A549 (cell line): ENCODE measurements around the gene SLC24A1. TPM values are rescaled to one million over a fixed set of nuclear protein-coding genes. Genes with fewer than 3 reads are reported as not detected.
A peak's percentile ranks its signal among the peaks of the same experiment; 100 is the strongest.

Source experiments
- ATAC-seq, 2 experiments: fragments of 200-7000 bp in 1 of 2; fragments of >200 bp in 1 of 2; cut with Nextera tagmentation in 1 of 2; cut with Tn5 transposase in 1 of 2; 3 replicates each; pipeline versions ENCODE4 v1.8.0 to v1.9.1; 2018 to 2020; ENCODE audit warnings: mild to moderate bottlenecking in 1 of 2, moderate library complexity in 1 of 2
- CTCF ChIA-PET: fragments of 300-600 bp; sonication (Branson Sonifier 250); formaldehyde crosslinking; extraction: SDS; loops from one replicate; lab custom pipeline; 2021; ENCODE audit warnings: antibody characterized with exemption, inconsistent platforms; lab: Yijun Ruan, JAX
- POLR2A ChIA-PET: fragments of 350-600 bp; formaldehyde crosslinking; extraction: SDS; loops from one replicate; lab custom pipeline; 2021; ENCODE audit warnings: antibody characterized with exemption, inconsistent platforms; lab: Yijun Ruan, JAX
- DNase-seq, 2 experiments: peaks; one replicate each; pipeline versions ENCODE4 v3.0.0 to v3.0.0-alpha.2; 2011 to 2016; ENCODE audit warnings: low read depth in 1 of 2, low spot score in 1 of 2
- FAIRE-seq: peaks from 2 replicates; lab custom pipeline; 2011; peaks lifted over from hg19 to GRCh38; lab: Jason Lieb, UNC
- H3K27ac ChIP-seq, 2 experiments: fragments of >200 bp; sonication (Bioruptor Twin); formaldehyde crosslinking; 3 replicates each; pipeline ENCODE4 v1.5.1; 2016 to 2017
- H3K4me1 ChIP-seq: fragments of >200 bp; sonication (Bioruptor Twin); formaldehyde crosslinking; 3 replicates; pipeline ENCODE4 v1.6.1; 2016
- H3K4me2 ChIP-seq: fragments of >200 bp; sonication (Bioruptor Twin); formaldehyde crosslinking; 3 replicates; pipeline ENCODE4 v1.6.1; 2016
- H3K4me3 ChIP-seq: fragments of >200 bp; sonication (Bioruptor Twin); formaldehyde crosslinking; 3 replicates; pipeline ENCODE4 v1.5.1; 2016
- H3K9me3 ChIP-seq: fragments of >200 bp; sonication (Bioruptor Twin); formaldehyde crosslinking; 3 replicates; pipeline ENCODE4 v1.6.1; 2016
- BHLHE40 ChIP-seq: IDR thresholded peaks from 2 replicates; pipeline ENCODE4 v1.6.1; 2012; ENCODE audit warnings: low read depth, low read length, inconsistent platforms
- CBX2 ChIP-seq: fragments of 200-600 bp; sonication (generic); IDR thresholded peaks from 2 replicates; pipeline ENCODE4 v1.6.1; 2016; ENCODE audit warnings: low read depth, mild to moderate bottlenecking, borderline replicate concordance
- CHD2 ChIP-seq: fragments of 150-350 bp; IDR thresholded peaks from 2 replicates; pipeline ENCODE4 v1.6.1; 2014; ENCODE audit warnings: low read length; ENCODE audit not compliant: partially characterized antibody
- CHD4 ChIP-seq: fragments of 200-600 bp; sonication (generic); IDR thresholded peaks from 2 replicates; pipeline ENCODE4 v1.6.1; 2016; ENCODE audit warnings: antibody characterized with exemption, mild to moderate bottlenecking, borderline replicate concordance
- E2F6 ChIP-seq: IDR thresholded peaks from 2 replicates; pipeline ENCODE4 v1.6.1; 2012; ENCODE audit warnings: low read depth, borderline replicate concordance
- EHMT2 ChIP-seq: fragments of 200-600 bp; sonication (generic); IDR thresholded peaks from 2 replicates; pipeline ENCODE4 v1.6.1; 2016; ENCODE audit warnings: antibody characterized with exemption, low read depth, mild to moderate bottlenecking, moderate library complexity
- FOSL2 ChIP-seq, 2 experiments: fragments of 450-650 bp in 1 of 2; fragments of >200 bp in 1 of 2; sonication (Bioruptor Twin) in 1 of 2; formaldehyde crosslinking; IDR thresholded peaks; 2 replicates each; pipeline versions ENCODE4 v1.5.0 to v1.6.1; 2016 to 2020; ENCODE audit warnings: mild to moderate bottlenecking in 1 of 2, moderate library complexity in 1 of 2
- FOXS1 ChIP-seq: fragments of 250-450 bp; sonication (Bioruptor Pico); IDR thresholded peaks from 2 replicates; pipeline ENCODE4 v1.5.0; 2020; ENCODE audit warnings: mild to moderate bottlenecking, moderate library complexity
- GATA3 ChIP-seq: IDR thresholded peaks from 2 replicates; pipeline ENCODE4 v1.6.1; 2012; ENCODE audit warnings: borderline replicate concordance
- HDAC2 ChIP-seq: fragments of 200-600 bp; sonication (generic); IDR thresholded peaks from 2 replicates; pipeline ENCODE4 v1.6.1; 2016
- HEYL ChIP-seq: fragments of 250-450 bp; sonication (Bioruptor Pico); IDR thresholded peaks from 2 replicates; pipeline ENCODE4 v1.8.0; 2021; ENCODE audit warnings: mild to moderate bottlenecking, moderate library complexity
- HOXB13 ChIP-seq: fragments of 250-450 bp; sonication (Bioruptor Pico); IDR thresholded peaks from 2 replicates; pipeline ENCODE4 v1.5.0; 2020; ENCODE audit warnings: low read depth, mild to moderate bottlenecking, moderate library complexity
- JUN ChIP-seq, 2 experiments: fragments of >200 bp; sonication (Bioruptor Twin); formaldehyde crosslinking; IDR thresholded peaks; 2 replicates in 1 of 2; 3 replicates in 1 of 2; pipeline ENCODE4 v1.6.1; 2016 to 2017
- KDM5A ChIP-seq: fragments of 200-600 bp; sonication (generic); IDR thresholded peaks from 2 replicates; pipeline ENCODE4 v1.6.1; 2016; ENCODE audit warnings: antibody characterized with exemption, mild to moderate bottlenecking
- MAZ ChIP-seq: fragments of 150-350 bp; IDR thresholded peaks from 2 replicates; pipeline ENCODE4 v1.6.1; 2014; ENCODE audit warnings: antibody characterized with exemption, low read depth, low read length, borderline replicate concordance
- MYC ChIP-seq: IDR thresholded peaks from 2 replicates; pipeline ENCODE4 v1.6.1; 2012; ENCODE audit warnings: mild to moderate bottlenecking, inconsistent platforms, low read length, improper control_type of control experiment, borderline replicate concordance
- NR3C1 ChIP-seq: fragments of >200 bp; sonication (Bioruptor Twin); formaldehyde crosslinking; IDR thresholded peaks from 3 replicates; pipeline ENCODE4 v1.6.1; 2017
- POLR2AphosphoS2 ChIP-seq: conservative IDR thresholded peaks from 2 replicates; pipeline ENCODE4 v1.6.1; 2012; ENCODE audit warnings: low read length, improper control_type of control experiment, inconsistent platforms
- RARB ChIP-seq: fragments of 250-450 bp; sonication (Bioruptor Pico); IDR thresholded peaks from 2 replicates; pipeline ENCODE4 v1.8.0; 2021; ENCODE audit warnings: mild to moderate bottlenecking, moderate library complexity
- RCOR1 ChIP-seq: fragments of 150-350 bp; IDR thresholded peaks from 2 replicates; pipeline ENCODE4 v1.6.1; 2014; ENCODE audit warnings: antibody characterized with exemption, low read length, low read depth
- ZC3H11A ChIP-seq: fragments of 450-650 bp; IDR thresholded peaks from 2 replicates; pipeline ENCODE4 v1.6.1; 2014; ENCODE audit warnings: antibody characterized with exemption, mild to moderate bottlenecking
- ZFP36 ChIP-seq: fragments of 450-650 bp; IDR thresholded peaks from 2 replicates; pipeline ENCODE4 v1.6.1; 2014; ENCODE audit warnings: borderline replicate concordance; ENCODE audit not compliant: partially characterized antibody
- ZNF302 ChIP-seq: fragments of 250-450 bp; sonication (Bioruptor Pico); IDR thresholded peaks from 2 replicates; pipeline ENCODE4 v1.9.0; 2021; ENCODE audit warnings: inconsistent platforms, mild to moderate bottlenecking, moderate library complexity
- ZSCAN20 ChIP-seq: fragments of 250-450 bp; sonication (Bioruptor Pico); IDR thresholded peaks from 2 replicates; pipeline ENCODE4 v1.8.0; 2022; ENCODE audit warnings: mild to moderate bottlenecking, moderate library complexity
- WGBS: methylation state at CpG from one replicate; pipeline ENCODE4 v1.1.6; 2017; ENCODE audit errors: missing lambda C conversion rate; 5-methylcytosine and 5-hydroxymethylcytosine counted together
- polyA plus RNA-seq, 4 experiments: library from polyadenylated mRNA; depleted of rRNA in 3 of 4; stranded (reverse); fragments of >200 nt; fragmentation: RNase III in 1 of 4; extraction: RNeasy Plus Mini Kit Qiagen cat#74134 plus additional on column Dnase treatment in 1 of 4; gene quantifications; 2 replicates in 3 of 4; 3 replicates in 1 of 4; pipeline ENCODE4 v1.2.3, GENCODE V29; 2011 to 2017
- TF ChIP-seq, protein P1 (sequence below): IDR thresholded peaks from 2 replicates; pipeline ENCODE4 v1.6.1; 2012
- TF ChIP-seq, protein P2 (sequence below): fragments of 450-650 bp; IDR thresholded peaks from 2 replicates; pipeline ENCODE4 v1.6.1; 2014; ENCODE audit warnings: antibody characterized with exemption
- TF ChIP-seq, protein P3 (sequence below): fragments of 250-450 bp; sonication (Bioruptor Pico); IDR thresholded peaks from 2 replicates; pipeline ENCODE4 v1.5.0; 2020; ENCODE audit warnings: low read depth, mild to moderate bottlenecking, moderate library complexity
- TF ChIP-seq, protein P4 (sequence below): fragments of 150-350 bp; IDR thresholded peaks from 2 replicates; pipeline ENCODE4 v1.6.1; 2014; ENCODE audit warnings: low read depth, mild to moderate bottlenecking, low read length

SLC24A1 gene
- polyA plus RNA-seq, 2 of the 4 experiments (the other 2 are of a cell fraction) = 6.4 to 7.0 TPM

GRCh38 chr15:65682404-65682911 is 60.7 kb downstream of the SLC24A1 start:
- H3K4me2 ChIP-seq = no peak overlapping the region
- H3K4me1 ChIP-seq = no peaks in the 10 kb centered on the region
- H3K4me3 ChIP-seq = no peak overlapping the region
- DNase-seq (no peak), FAIRE-seq (peak; percentile 13), ATAC-seq (no peak)
- 92% methylated on average over 2 of the region's 2 CpGs for WGBS
- no peak for TF ChIP-seq CHD4
- TF ChIP-seq POLR2AphosphoS2 = no peak
- TF ChIP-seq MYC = no peak
- TF ChIP-seq BHLHE40 = no peak
- no peak for TF ChIP-seq NR3C1
- TF ChIP-seq EHMT2 = no peak
- TF ChIP-seq E2F6 = no peak
- no peak for TF ChIP-seq JUN (IDR thresholded peaks at IDR 0.05)
- no peak for TF ChIP-seq KDM5A
- TF ChIP-seq ZSCAN20 (CRISPR knock-in tag) = no peak
- no peak for TF ChIP-seq ZNF302
- TF ChIP-seq, protein P1, sequence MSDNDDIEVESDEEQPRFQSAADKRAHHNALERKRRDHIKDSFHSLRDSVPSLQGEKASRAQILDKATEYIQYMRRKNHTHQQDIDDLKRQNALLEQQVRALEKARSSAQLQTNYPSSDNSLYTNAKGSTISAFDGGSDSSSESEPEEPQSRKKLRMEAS = no peak
- no peak for TF ChIP-seq GATA3
- TF ChIP-seq RARB = no peak
- no peak for TF ChIP-seq HEYL (CRISPR knock-in tag)
- TF ChIP-seq ZC3H11A = no peak
- no peak for TF ChIP-seq RCOR1
- TF ChIP-seq, protein P2, sequence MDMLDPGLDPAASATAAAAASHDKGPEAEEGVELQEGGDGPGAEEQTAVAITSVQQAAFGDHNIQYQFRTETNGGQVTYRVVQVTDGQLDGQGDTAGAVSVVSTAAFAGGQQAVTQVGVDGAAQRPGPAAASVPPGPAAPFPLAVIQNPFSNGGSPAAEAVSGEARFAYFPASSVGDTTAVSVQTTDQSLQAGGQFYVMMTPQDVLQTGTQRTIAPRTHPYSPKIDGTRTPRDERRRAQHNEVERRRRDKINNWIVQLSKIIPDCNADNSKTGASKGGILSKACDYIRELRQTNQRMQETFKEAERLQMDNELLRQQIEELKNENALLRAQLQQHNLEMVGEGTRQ = no peak
- no peak for TF ChIP-seq HDAC2
- CTCF ChIA-PET = interaction anchor here (0.6 to 1.8 kb wide), 5 partner anchors 17 to 156 kb away, joined by 3 to 7 read pairs (median 4); no protein-coding TSS in a partner anchor
- H3K27ac ChIP-seq = no peak overlapping the region
- no peaks in the 10 kb centered on the region for H3K9me3 ChIP-seq
- POLR2A ChIA-PET = no interaction called here

DNA sequence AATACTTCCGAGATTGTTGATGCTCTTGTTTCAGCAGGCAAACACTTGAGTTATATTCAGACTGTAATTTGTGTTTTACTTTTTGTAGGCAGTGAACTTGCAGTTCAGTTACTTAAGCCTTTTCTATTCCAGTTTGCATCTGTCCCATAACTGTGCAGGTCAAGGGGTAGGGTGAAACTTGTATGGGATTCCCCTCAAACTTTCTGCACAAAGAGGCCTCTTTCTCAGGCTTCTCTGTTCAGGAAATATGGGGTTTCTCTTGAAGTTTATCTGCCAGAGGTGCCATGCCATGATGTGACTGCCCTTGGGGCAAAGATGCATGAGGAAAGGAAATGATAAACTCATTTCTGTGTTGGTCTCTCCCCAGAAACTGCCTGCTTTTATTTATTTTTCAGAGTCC is 66.7 kb downstream of the SLC24A1 start:
- WGBS = 83% methylated on average over 1 of the region's 1 CpG
- FAIRE-seq (no peak), DNase-seq (no peak), ATAC-seq (no peak)
- Histone ChIP-seq H3K4me1 (no peaks in the 10 kb centered on the region), H3K9me3 (no peaks in the 10 kb centered on the region), H3K4me3 (no peak overlapping the region), H3K27ac (no peak overlapping the region), H3K4me2 (no peak overlapping the region)
- TF ChIP-seq CHD4 = no peak
- no peak for TF ChIP-seq CBX2
- no peak for TF ChIP-seq GATA3
- no peak for TF ChIP-seq ZFP36
- TF ChIP-seq FOXS1 (CRISPR knock-in tag) = no peak
- CTCF ChIA-PET = interaction anchor here (1.7 kb wide), 1 partner anchor 50 kb away, joined by 6 read pairs; no protein-coding TSS in a partner anchor
- POLR2A ChIA-PET = no interaction called here

DNA sequence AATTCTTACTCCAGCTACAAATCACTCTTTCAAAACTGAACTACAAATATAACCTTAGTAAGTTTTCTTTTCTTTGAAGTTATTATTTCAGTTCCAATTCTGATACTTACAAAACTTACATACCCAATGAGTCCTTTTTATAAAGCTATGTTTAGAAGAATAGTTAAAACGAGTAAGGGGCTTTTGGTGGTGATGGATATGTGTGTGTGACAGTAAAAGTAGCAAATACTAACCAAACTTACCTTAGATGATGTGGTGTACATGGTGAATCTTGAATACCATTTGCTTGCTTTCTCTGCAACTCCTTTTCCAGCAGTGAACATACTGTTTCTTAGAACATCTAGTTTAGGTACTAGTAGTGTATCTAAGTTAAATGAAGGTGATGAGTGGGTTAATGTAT is 68.4 kb downstream of the SLC24A1 start:
- 17% methylated on average over 1 of the region's 1 CpG for WGBS
- Histone ChIP-seq H3K4me3 (no peak overlapping the region), H3K9me3 (no peaks in the 10 kb centered on the region), H3K4me2 (no peak overlapping the region), H3K4me1 (no peaks in the 10 kb centered on the region), H3K27ac (no peak overlapping the region)
- DNase-seq (no peak), ATAC-seq (no peak)
- CTCF ChIA-PET = interaction anchor here (0.7 to 1.7 kb wide), 3 partner anchors 15 to 139 kb away, joined by 3 to 6 read pairs (median 3); no protein-coding TSS in a partner anchor
- POLR2A ChIA-PET = no interaction called here
- no peak for TF ChIP-seq MAZ
- no peak for TF ChIP-seq POLR2AphosphoS2
- TF ChIP-seq, protein P1 = no peak
- TF ChIP-seq ZFP36 = no peak
- TF ChIP-seq RARB = no peak
- no peak for TF ChIP-seq HOXB13 (CRISPR knock-in tag)
- TF ChIP-seq CHD2 = no peak
- no peak for TF ChIP-seq ZSCAN20 (CRISPR knock-in tag)
- TF ChIP-seq, protein P3, sequence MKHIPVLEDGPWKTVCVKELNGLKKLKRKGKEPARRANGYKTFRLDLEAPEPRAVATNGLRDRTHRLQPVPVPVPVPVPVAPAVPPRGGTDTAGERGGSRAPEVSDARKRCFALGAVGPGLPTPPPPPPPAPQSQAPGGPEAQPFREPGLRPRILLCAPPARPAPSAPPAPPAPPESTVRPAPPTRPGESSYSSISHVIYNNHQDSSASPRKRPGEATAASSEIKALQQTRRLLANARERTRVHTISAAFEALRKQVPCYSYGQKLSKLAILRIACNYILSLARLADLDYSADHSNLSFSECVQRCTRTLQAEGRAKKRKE (CRISPR knock-in tag) = no peak
- no peak for TF ChIP-seq HEYL (CRISPR knock-in tag)
- TF ChIP-seq, protein P4, sequence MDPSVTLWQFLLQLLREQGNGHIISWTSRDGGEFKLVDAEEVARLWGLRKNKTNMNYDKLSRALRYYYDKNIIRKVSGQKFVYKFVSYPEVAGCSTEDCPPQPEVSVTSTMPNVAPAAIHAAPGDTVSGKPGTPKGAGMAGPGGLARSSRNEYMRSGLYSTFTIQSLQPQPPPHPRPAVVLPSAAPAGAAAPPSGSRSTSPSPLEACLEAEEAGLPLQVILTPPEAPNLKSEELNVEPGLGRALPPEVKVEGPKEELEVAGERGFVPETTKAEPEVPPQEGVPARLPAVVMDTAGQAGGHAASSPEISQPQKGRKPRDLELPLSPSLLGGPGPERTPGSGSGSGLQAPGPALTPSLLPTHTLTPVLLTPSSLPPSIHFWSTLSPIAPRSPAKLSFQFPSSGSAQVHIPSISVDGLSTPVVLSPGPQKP = no peak
- TF ChIP-seq FOSL2 (IDR thresholded peaks at IDR 0.05) = no peak
- TF ChIP-seq FOSL2 (CRISPR knock-in tag; IDR thresholded peaks at IDR 0.05) = no peak
- no peak for TF ChIP-seq EHMT2
- TF ChIP-seq MYC = no peak
- TF ChIP-seq GATA3 = no peak
- TF ChIP-seq, all 56 proteins: peak for 0
- peak; percentile 92 for FAIRE-seq
